ENCODE measurements around the gene GLT6D1.
"Not testable (repeated sequence)": the region's sequence is repeated elsewhere in the genome, so short reads cannot be mapped to it uniquely, and the experiment has no call there.

GLT6D1 gene

DNA sequence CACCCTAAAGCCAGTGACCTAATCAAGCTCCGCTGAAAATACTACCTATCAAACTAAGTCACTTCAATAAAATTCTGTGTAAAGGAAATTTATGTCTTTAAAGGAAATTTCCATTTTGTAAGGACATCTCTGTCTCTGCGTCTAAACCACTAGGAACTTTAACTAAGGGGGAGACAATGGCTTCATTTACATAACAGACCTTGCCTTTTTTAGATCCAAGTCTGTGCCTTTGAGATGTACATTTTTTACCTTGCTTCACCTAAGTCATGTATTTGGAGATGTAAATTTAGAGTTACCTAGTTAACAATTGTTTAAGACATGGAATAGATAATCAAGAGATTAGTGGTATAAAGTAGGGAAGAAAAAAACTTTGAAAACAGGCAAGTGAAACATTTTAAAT is 10.2 kb upstream of the GLT6D1 start:
- TF ChIP-seq, protein P1, sequence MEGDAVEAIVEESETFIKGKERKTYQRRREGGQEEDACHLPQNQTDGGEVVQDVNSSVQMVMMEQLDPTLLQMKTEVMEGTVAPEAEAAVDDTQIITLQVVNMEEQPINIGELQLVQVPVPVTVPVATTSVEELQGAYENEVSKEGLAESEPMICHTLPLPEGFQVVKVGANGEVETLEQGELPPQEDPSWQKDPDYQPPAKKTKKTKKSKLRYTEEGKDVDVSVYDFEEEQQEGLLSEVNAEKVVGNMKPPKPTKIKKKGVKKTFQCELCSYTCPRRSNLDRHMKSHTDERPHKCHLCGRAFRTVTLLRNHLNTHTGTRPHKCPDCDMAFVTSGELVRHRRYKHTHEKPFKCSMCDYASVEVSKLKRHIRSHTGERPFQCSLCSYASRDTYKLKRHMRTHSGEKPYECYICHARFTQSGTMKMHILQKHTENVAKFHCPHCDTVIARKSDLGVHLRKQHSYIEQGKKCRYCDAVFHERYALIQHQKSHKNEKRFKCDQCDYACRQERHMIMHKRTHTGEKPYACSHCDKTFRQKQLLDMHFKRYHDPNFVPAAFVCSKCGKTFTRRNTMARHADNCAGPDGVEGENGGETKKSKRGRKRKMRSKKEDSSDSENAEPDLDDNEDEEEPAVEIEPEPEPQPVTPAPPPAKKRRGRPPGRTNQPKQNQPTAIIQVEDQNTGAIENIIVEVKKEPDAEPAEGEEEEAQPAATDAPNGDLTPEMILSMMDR (IDR thresholded peaks at IDR 0.05; ENCODE audit: low read depth, low read length, missing control alignments): no peak
- in situ Hi-C loops (cut with HindIII; ENCODE audit: low sequenced_read_pairs): no loop called here
- H3K4me3 ChIP-seq (ENCODE audit: low read depth, low read length): no peak overlapping the region
- DNase-seq (ENCODE audit: low read depth): no peak

DNA sequence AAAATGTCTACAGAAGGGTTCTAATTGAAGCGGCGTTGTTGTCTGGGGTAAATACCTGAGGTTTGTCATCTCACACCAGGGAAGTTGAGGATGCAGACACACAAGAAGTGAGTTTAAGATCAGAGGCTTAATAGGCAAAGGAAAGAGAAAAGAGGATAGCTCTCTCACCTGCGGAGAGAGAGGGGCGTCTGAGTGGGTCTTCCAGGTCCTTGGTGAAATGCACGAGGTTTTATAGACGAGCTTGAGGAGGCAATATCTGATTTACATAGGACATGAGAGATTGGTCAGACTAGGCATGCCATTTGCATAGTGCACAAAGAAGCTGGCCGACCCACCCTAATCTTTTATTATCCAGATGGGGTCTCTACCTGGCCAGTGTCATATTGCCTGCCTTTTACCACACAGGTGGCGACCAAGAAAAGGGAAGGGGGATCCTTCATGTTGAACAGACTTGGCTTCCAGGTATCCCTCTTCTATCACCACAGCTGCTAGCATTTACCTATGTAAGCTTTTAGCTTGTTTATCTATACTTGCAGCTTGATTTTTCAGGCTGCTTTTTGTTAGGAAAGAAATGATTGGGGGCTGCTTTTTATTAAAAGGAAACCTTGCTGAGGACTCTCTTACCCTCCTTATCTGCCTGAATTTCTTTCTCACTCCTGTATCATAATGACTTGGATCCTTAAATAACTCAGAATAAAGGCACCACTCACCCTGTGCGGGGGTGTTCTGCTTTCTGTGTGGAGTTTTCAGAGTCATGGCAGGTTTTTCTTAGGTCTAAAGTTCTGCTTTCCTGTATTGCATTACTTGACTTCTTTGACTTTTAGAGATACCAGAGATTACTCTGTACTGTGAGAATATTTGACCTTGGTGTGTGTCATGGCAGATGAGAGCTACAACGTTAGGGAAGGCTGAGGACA is 9.4 kb upstream of the GLT6D1 start:
- in situ Hi-C loops (cut with HindIII; ENCODE audit: low sequenced_read_pairs): no loop called here
- no peak for DNase-seq (ENCODE audit: low read depth)
- TF ChIP-seq, protein P1 (IDR thresholded peaks at IDR 0.05; ENCODE audit: low read depth, low read length, missing control alignments): no peak
- no peak overlapping the region for H3K4me3 ChIP-seq (ENCODE audit: low read depth, low read length)

DNA sequence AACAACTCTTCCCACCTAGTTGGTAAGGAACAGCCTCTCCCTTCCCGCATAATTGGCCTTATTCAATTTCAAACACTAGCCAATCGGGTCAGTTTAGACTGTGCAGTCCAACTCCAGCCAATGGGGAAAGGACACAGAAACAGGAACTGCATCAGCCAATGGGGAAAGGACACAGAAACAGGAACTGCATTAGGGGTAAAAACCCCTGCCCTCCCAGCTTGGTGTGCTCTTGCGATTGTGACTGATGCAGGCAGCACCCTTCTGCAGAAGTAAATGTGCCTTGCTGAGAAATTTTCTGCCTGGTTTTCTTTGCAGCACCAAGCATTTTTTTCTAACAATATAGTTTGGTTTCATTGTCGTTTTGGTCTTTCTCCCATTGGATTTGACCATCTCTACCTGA is 8.5 kb upstream of the GLT6D1 start:
- TF ChIP-seq, protein P1 (IDR thresholded peaks at IDR 0.05; ENCODE audit: low read depth, low read length, missing control alignments): no peak
- DNase-seq (ENCODE audit: low read depth): no peak
- no peak overlapping the region for H3K4me3 ChIP-seq (ENCODE audit: low read depth, low read length)
- in situ Hi-C loops (cut with HindIII; ENCODE audit: low sequenced_read_pairs): no loop called here

DNA sequence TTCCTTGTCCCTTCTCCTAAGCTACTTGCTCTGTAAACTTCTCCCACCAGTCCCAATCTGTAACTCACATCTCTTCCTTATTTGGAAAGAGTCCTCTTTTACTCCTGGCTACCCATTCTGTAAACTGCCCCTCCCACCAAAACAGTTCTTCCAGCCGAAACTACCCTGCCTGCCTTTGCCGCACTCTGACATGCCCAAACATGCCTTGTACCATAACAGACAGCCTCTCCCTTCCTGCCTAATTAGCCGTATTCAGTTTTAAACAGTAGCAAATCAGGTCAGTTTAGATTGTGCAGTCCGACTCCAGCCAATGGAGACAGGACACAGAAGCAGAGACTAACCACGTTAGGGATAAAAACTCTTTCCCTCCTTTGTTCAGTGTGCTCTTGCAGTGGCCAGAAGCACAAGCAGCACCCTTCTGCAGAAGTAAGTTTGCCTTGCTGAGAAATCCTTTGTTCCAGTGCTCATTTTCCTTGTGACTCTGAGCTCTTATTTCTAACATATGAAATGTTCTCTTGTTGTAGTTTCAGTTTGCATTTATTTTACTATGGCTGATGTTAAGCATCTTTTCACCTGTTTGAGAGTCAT is 5.4 kb upstream of the GLT6D1 start:
- DNase-seq (ENCODE audit: low read depth): no peak
- TF ChIP-seq, protein P1 (IDR thresholded peaks at IDR 0.05; ENCODE audit: low read depth, low read length, missing control alignments): no peak
- in situ Hi-C loops (cut with HindIII; ENCODE audit: low sequenced_read_pairs): no loop called here
- H3K4me3 ChIP-seq (ENCODE audit: low read depth, low read length): no peak overlapping the region

DNA sequence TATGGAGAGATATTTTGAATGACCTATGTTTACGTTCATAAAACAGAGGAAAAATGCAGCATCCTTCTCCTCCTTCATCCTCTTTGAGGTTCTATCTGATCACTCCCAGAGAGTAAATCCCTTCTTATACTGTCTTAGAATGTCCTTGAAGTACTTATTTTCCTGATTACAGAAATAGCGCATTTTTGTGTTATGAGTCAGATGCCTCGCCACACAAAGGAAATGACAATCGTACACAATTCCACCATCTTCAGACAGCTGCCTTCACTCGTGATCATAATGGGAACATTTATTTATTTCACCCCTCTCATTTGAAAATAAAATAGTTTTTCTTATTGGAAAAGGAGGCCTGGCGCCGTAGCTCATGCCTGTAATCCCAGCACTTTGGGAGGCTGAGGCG is 2.4 kb upstream of the GLT6D1 start:
- in situ Hi-C loops (cut with HindIII; ENCODE audit: low sequenced_read_pairs): no loop called here
- no peak overlapping the region for H3K4me3 ChIP-seq (ENCODE audit: low read depth, low read length)
- TF ChIP-seq, protein P1 (IDR thresholded peaks at IDR 0.05; ENCODE audit: low read depth, low read length, missing control alignments): no peak
- no peak for DNase-seq (ENCODE audit: low read depth)

DNA sequence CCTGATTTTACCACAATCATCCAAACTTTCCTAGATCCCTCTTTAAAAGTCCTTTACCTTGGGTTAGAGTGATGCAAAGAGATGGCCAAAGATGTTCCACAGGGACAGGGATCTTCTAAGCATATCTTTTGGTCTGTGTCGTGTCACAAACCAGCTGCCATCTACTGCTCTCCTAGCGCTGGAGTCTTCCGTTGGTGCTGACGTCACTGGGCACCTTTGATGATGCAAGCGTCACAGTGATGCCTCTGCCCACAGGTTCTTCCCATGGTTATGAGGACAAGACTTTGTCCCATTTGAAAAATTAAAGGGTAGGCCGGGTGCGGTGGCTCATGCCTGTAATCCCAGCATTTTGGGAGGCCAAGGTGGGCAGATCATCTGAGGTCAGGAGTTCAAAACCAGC is 1.7 kb upstream of the GLT6D1 start:
- no peak for DNase-seq (ENCODE audit: low read depth)
- in situ Hi-C loops (cut with HindIII; ENCODE audit: low sequenced_read_pairs): no loop called here
- H3K4me3 ChIP-seq (ENCODE audit: low read depth, low read length): no peak overlapping the region
- TF ChIP-seq, protein P1 (IDR thresholded peaks at IDR 0.05; ENCODE audit: low read depth, low read length, missing control alignments): no peak

DNA sequence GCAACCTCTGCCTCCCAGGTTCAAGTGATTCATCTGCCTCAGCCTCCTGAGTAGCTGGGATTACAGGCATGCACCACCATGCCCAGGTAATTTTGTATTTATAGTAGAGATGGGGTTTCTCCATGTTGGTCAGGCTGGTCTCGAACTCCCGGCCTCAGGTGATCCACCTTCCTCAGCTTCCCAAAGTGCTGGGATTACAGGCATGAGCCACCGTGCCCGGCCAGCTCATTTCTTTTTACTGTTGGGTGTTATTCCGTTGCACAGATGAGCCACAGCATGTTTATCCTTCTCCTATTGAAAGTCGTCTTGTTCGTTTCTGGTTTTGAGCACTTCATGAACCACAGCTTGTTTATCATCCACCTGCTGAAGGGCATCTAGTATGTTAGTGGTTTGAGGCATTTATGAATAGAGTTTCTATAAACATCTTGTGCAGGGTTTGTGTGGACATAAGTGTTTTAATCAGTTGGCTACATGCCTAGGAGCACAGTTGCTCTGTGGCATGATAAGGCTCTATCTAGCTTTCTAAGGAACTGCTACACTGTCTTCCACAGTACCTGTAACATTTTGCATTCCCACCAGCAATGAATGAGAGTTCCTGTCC is 2.3 kb downstream of the GLT6D1 start:
- H3K4me3 ChIP-seq (ENCODE audit: low read depth, low read length); in situ Hi-C loops (cut with HindIII; ENCODE audit: low sequenced_read_pairs); DNase-seq (ENCODE audit: low read depth): not testable (repeated sequence)

Data from astrocyte of the cerebellum (primary cell).